Measurements from ENCODE around the gene CAPN1. TPM values are rescaled to one million over a fixed set of nuclear protein-coding genes. Genes with fewer than 3 reads are reported as not detected.

CAPN1 gene
- total and polyA plus RNA-seq, 10 donors = 61.6 to 203 (median 145) TPM

DNA sequence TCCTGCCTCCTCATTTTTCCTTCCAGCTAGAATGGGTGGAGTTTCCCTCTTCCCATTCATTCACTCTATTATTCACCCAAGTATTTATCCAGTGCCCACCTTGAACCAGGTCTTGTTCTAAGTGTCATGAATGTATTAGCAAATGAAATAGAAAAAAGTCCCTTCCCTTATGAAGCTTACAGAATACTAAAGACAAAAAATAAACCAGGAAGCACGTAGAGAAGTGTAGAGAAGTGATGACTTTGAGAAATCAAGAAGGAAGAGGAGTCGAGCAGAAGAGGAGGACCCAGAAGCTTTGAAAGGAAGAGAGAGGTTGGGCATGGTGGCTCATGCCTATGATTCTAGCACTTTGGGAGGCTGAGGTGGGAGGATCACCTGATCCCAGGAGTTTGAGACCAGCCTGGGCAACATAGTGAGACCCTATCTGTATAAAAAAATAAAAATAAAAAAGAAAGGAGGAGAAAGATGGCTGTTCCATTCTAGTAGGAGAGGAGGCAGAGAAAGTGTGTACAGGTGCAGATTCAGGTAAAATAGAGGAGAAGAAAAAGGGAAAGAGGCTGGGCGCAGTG is 30.3 kb upstream of the CAPN1 start:
- no peaks in the 10 kb centered on the region for H3K27me3 ChIP-seq (replicated peaks in 1 of 7)
- peaks cover 0 to 38% (median 17%) of the 10 kb centered on the region in 6 donors for H3K4me1 ChIP-seq
- 47 to 61% (median 57%) methylated on average over 3 of the region's 3 CpGs for WGBS, 5 donors
- H3K9me3 ChIP-seq = peaks cover 0 to 8% (median 0%) of the 10 kb centered on the region in 8 donors
- intact Hi-C loops (cut with DNase I; ENCODE audit: low total_unique reads) = no loop called here
- DNase-seq = no peak
- TF ChIP-seq POLR2A (IDR thresholded peaks at IDR 0.05) (no peak), POLR2AphosphoS5 (IDR thresholded peaks at IDR 0.05) (no peak)
- TF ChIP-seq, protein P1, sequence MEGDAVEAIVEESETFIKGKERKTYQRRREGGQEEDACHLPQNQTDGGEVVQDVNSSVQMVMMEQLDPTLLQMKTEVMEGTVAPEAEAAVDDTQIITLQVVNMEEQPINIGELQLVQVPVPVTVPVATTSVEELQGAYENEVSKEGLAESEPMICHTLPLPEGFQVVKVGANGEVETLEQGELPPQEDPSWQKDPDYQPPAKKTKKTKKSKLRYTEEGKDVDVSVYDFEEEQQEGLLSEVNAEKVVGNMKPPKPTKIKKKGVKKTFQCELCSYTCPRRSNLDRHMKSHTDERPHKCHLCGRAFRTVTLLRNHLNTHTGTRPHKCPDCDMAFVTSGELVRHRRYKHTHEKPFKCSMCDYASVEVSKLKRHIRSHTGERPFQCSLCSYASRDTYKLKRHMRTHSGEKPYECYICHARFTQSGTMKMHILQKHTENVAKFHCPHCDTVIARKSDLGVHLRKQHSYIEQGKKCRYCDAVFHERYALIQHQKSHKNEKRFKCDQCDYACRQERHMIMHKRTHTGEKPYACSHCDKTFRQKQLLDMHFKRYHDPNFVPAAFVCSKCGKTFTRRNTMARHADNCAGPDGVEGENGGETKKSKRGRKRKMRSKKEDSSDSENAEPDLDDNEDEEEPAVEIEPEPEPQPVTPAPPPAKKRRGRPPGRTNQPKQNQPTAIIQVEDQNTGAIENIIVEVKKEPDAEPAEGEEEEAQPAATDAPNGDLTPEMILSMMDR (IDR thresholded peaks at IDR 0.05 in 8 of 11, conservative IDR thresholded peaks at IDR 0.05 in 3 of 11) = no peak
- no peak overlapping the region for H3K4me3 ChIP-seq
- H3K36me3 ChIP-seq = no peaks in the 10 kb centered on the region
- H3K27ac ChIP-seq = peak overlapping the region in 6 of 8 donors; percentile 38 to 76 (median 64)

DNA sequence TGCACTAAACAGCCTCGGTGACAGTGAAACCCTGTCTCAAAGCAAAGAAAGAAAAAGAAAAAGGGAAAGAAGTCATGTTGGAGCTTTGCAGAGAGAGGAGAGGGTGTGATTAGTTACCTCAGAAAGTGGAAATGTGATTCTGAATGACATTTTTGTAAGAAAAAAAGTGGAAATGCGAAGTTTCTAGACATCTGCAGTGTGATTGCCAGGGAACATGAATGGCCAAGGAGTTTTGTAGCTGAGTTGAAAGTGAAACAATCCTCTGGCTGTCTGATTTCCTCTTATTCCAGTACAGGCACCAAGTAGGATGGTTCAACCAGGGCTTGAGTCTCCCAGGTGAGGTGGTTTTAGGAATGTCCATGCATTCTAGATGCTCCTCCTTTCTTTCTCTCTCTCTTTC is 29.6 kb upstream of the CAPN1 start:
- WGBS, 5 donors = 58 to 69% (median 62%) methylated on average over 2 of the region's 2 CpGs
- H3K27me3 ChIP-seq (replicated peaks in 1 of 7) = no peaks in the 10 kb centered on the region
- H3K9me3 ChIP-seq = peaks cover 0 to 6% (median 0%) of the 10 kb centered on the region in 8 donors
- no peak overlapping the region for H3K4me3 ChIP-seq
- peak overlapping the region in 4 of 8 donors; percentile 4 to 76 (median 72) for H3K27ac ChIP-seq
- H3K36me3 ChIP-seq = no peaks in the 10 kb centered on the region
- H3K4me1 ChIP-seq = peaks cover 0 to 35% (median 17%) of the 10 kb centered on the region in 6 donors
- no peak for DNase-seq
- TF ChIP-seq, protein P1 (IDR thresholded peaks at IDR 0.05 in 8 of 11, conservative IDR thresholded peaks at IDR 0.05 in 3 of 11) = no peak
- TF ChIP-seq POLR2A (IDR thresholded peaks at IDR 0.05) (no peak), POLR2AphosphoS5 (IDR thresholded peaks at IDR 0.05) (no peak)
- intact Hi-C loops (cut with DNase I; ENCODE audit: low total_unique reads) = no loop called here

DNA sequence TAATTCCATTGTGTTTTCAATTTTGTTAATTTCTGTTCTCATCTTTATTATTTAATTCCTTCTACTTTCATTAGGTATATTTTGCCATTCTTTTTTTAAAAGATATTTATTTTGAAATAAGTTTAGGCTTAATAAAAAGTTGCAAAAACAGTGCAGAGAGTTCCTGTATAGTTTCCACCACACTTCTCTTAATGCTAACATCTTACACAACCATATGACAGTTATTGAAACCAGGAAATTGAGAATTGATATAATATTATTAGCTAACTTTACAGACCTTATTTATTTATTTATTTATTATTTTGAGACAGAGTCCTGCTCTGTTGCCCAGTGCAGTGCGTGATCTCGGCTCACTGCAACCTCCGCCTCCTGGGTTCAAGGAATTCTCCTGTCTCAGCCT is 25.5 kb upstream of the CAPN1 start:
- TF ChIP-seq POLR2A (IDR thresholded peaks at IDR 0.05) (no peak), POLR2AphosphoS5 (IDR thresholded peaks at IDR 0.05) (no peak)
- TF ChIP-seq, protein P1 (IDR thresholded peaks at IDR 0.05 in 8 of 11, conservative IDR thresholded peaks at IDR 0.05 in 3 of 11) = no peak
- DNase-seq = peak; percentile 16
- H3K27me3 ChIP-seq (replicated peaks in 1 of 7) = no peaks in the 10 kb centered on the region
- H3K4me3 ChIP-seq = no peak overlapping the region
- H3K36me3 ChIP-seq = no peaks in the 10 kb centered on the region
- H3K27ac ChIP-seq = no peak overlapping the region
- 88 to 97% (median 91%) methylated on average over 3 of the region's 3 CpGs for WGBS, 5 donors
- intact Hi-C loops (cut with DNase I; ENCODE audit: low total_unique reads) = no loop called here
- H3K9me3 ChIP-seq = no peaks in the 10 kb centered on the region
- H3K4me1 ChIP-seq = peaks cover 0 to 15% (median 8%) of the 10 kb centered on the region in 6 donors

DNA sequence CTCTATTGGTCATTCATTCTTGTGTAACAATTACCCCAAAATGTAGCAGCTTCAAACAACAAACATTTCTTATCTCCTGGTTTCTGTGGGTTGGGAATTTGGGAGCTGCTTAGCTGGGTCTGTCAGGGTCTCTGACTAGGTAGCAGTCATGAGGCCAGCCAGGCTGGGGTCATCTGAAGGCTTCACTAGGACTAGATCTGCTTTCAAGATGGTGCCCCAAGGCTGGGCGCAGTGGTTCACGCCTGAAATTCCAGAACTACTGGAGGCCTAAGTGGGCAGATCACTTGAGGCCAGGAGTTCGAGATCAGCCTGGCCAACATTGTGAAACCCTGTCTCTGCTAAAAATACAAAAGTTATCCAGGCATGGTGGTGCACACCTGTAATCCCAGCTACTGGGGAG is 24.8 kb upstream of the CAPN1 start:
- Histone ChIP-seq H3K27ac (no peak overlapping the region), H3K4me1 (peaks cover 0 to 8% (median 3%) of the 10 kb centered on the region in 6 donors), H3K27me3 (replicated peaks in 1 of 7) (no peaks in the 10 kb centered on the region), H3K4me3 (no peak overlapping the region), H3K9me3 (no peaks in the 10 kb centered on the region), H3K36me3 (no peaks in the 10 kb centered on the region)
- TF ChIP-seq POLR2AphosphoS5 (IDR thresholded peaks at IDR 0.05) = no peak
- TF ChIP-seq, protein P1 (IDR thresholded peaks at IDR 0.05 in 8 of 11, conservative IDR thresholded peaks at IDR 0.05 in 3 of 11) = no peak
- no peak for TF ChIP-seq POLR2A (IDR thresholded peaks at IDR 0.05)
- whole genome bisulfite sequencing, 5 donors = 87 to 93% (median 88%) methylated on average over 3 of the region's 3 CpGs
- DNase-seq = peak; percentile 41
- intact Hi-C loops (cut with DNase I; ENCODE audit: low total_unique reads) = no loop called here
